ENCODE measurements around the gene LRRC72. TPM values are rescaled to one million over a fixed set of nuclear protein-coding genes. Genes with fewer than 3 reads are reported as not detected.
"Not testable (repeated sequence)": the region's sequence is repeated elsewhere in the genome, so short reads cannot be mapped to it uniquely, and the experiment has no call there.

LRRC72 gene
- total RNA-seq, 1 donor from 2014 or later: not detected

DNA sequence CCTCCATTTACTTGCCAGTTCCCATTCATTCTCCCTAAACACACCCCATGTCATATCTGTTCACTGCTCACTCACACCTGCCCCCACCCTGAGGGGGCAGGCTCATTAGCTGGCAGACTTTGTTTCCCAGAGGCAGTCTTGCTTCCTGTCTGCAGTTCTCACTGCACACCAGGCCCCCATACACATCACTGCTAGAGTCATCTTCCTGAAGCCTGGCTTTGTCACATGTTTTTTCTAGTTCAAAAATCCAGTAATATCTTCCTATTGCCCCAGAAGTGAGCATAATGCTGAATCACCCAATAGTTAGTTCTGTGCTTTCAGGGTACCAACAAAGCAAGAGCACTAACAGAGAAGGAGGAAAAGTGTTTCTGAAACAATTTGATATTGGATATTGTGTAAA is 1.9 kb downstream of the LRRC72 start:
- Histone ChIP-seq H3K9me3 (no peaks in the 10 kb centered on the region), H3K27me3 (no peaks in the 10 kb centered on the region), H3K27ac (no peak overlapping the region), H3K4me1 (no peaks in the 10 kb centered on the region), H3K36me3 (no peaks in the 10 kb centered on the region), H3K4me3 (no peak overlapping the region)
- intact Hi-C loops (cut with DNase I): no loop called here
- no peak for DNase-seq (ENCODE audit: low spot score in 2 of 2)
- TF ChIP-seq, protein P1, sequence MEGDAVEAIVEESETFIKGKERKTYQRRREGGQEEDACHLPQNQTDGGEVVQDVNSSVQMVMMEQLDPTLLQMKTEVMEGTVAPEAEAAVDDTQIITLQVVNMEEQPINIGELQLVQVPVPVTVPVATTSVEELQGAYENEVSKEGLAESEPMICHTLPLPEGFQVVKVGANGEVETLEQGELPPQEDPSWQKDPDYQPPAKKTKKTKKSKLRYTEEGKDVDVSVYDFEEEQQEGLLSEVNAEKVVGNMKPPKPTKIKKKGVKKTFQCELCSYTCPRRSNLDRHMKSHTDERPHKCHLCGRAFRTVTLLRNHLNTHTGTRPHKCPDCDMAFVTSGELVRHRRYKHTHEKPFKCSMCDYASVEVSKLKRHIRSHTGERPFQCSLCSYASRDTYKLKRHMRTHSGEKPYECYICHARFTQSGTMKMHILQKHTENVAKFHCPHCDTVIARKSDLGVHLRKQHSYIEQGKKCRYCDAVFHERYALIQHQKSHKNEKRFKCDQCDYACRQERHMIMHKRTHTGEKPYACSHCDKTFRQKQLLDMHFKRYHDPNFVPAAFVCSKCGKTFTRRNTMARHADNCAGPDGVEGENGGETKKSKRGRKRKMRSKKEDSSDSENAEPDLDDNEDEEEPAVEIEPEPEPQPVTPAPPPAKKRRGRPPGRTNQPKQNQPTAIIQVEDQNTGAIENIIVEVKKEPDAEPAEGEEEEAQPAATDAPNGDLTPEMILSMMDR (IDR thresholded peaks at IDR 0.05): no peak

DNA sequence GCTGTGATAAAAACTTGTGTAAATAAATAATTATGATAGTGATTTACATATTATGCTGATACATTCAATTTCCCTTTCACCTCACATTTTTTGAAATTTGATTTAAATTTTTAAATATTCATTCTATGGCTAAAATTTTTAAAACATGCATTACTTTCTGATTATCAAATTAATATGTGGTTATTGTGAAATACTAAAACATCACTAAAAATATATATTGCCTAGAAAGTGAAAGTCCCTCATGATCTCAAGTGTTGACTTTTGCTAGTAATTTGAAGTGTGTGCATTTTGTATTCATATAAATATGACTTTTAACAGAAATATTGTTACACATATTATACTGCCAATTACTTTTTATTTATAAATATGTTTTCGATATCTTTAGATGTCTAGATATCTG is 3.1 kb downstream of the LRRC72 start:
- H3K4me3 ChIP-seq: no peak overlapping the region
- no peaks in the 10 kb centered on the region for H3K9me3 ChIP-seq
- no peaks in the 10 kb centered on the region for H3K4me1 ChIP-seq
- H3K27me3 ChIP-seq: no peaks in the 10 kb centered on the region
- no peak for DNase-seq (ENCODE audit: low spot score in 2 of 2)
- TF ChIP-seq, protein P1 (IDR thresholded peaks at IDR 0.05): no peak
- intact Hi-C loops (cut with DNase I): no loop called here
- H3K27ac ChIP-seq: no peak overlapping the region
- no peaks in the 10 kb centered on the region for H3K36me3 ChIP-seq

DNA sequence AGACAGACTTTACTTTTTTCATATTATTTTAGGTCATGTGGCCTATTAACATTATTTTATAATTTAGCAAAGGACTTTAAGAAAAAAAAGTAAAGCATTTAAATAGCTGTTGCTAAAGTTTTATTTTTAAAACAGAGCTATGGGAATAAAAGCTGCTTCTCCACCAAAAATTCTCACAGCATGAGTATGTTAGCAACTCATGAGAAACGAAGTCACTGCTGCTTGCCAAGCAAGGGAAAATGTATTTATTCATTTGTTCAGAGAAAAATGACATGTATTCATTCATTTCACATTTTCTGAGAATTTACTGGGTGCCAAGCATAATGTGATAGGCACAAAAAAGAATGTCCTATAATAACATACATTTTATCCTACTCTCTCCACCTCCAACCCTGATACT is 5.1 kb downstream of the LRRC72 start:
- intact Hi-C loops (cut with DNase I): no loop called here
- H3K9me3 ChIP-seq: no peaks in the 10 kb centered on the region
- DNase-seq (ENCODE audit: low spot score in 2 of 2): no peak
- no peak overlapping the region for H3K27ac ChIP-seq
- TF ChIP-seq, protein P1 (IDR thresholded peaks at IDR 0.05): no peak
- H3K4me1 ChIP-seq: no peaks in the 10 kb centered on the region
- H3K36me3 ChIP-seq: no peaks in the 10 kb centered on the region
- no peak overlapping the region for H3K4me3 ChIP-seq
- no peaks in the 10 kb centered on the region for H3K27me3 ChIP-seq

DNA sequence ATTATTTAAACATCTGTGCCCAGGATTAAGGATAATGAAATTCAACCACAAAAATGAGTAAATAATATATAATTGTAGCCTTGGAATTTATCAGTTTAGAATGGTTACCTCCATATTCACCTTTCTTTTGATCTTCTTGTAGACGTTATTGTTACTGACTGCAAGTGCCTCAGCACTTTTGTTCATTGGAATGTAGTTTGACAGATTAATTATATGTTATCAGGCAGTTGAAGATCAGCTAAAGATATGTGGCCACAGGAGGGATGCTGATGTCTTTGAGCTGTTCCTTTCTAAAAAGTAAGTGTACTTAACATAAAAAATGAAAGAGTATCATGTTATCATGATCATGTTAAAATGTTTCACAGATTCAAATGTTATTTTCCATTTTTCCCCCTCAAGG is 5.6 kb downstream of the LRRC72 start:
- no peak for DNase-seq (ENCODE audit: low spot score in 2 of 2)
- TF ChIP-seq, protein P1 (IDR thresholded peaks at IDR 0.05): no peak
- Histone ChIP-seq H3K9me3 (no peaks in the 10 kb centered on the region), H3K27me3 (no peaks in the 10 kb centered on the region), H3K4me1 (no peaks in the 10 kb centered on the region), H3K36me3 (no peaks in the 10 kb centered on the region), H3K27ac (no peak overlapping the region), H3K4me3 (no peak overlapping the region)
- intact Hi-C loops (cut with DNase I): no loop called here

DNA sequence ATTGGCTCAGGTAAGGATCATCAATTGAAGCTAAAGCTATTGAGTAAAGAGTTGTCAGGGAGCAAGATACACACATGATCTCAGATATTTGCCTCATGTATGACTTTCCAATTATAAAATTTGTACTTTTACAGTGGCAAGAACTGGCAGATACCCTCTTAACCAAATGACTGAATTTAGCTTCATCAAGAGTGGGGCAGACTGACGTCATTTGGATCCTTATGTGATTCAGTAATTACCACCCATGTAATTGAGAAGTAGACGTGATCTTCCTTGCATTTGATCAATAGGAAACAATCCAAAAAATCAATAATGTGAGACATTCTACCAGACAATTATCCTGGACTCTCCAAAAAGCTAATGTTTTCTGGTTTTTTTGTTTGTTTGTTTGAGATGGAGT is 8.9 kb downstream of the LRRC72 start:
- Histone ChIP-seq H3K4me3 (no peak overlapping the region), H3K4me1 (no peaks in the 10 kb centered on the region), H3K27ac (no peak overlapping the region), H3K36me3 (no peaks in the 10 kb centered on the region), H3K27me3 (no peaks in the 10 kb centered on the region), H3K9me3 (no peaks in the 10 kb centered on the region)
- TF ChIP-seq, protein P1 (IDR thresholded peaks at IDR 0.05): no peak
- DNase-seq (ENCODE audit: low spot score in 2 of 2): no peak
- intact Hi-C loops (cut with DNase I): no loop called here

DNA sequence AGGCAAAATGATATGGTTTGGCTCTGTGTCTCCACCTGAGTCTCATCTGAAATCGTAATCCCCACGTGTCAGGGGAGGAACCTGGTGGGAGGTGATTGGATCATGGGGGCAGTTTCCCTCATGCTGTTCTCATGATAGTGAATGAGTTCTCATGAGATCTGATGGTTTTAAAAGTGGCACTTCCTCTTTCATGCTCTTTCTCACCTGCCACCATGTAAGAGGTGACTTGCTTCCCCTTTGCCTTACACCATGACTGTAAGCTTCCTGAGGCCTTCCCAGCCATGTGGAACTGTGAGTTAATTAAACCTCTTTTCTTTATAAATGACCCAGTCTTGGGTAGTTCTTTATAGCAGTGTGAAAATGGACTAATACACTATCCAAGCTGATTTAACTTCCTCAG is 13.9 kb downstream of the LRRC72 start:
- intact Hi-C loops (cut with DNase I); H3K9me3 ChIP-seq; DNase-seq (ENCODE audit: low spot score in 2 of 2); H3K4me1 ChIP-seq; H3K27me3 ChIP-seq; H3K4me3 ChIP-seq; H3K36me3 ChIP-seq; H3K27ac ChIP-seq: not testable (repeated sequence)
